ENCODE data around the gene ZNF880. TPM values are rescaled to one million over a fixed set of nuclear protein-coding genes. Genes with fewer than 3 reads are reported as not detected.
A peak's percentile ranks its signal among the peaks of the same experiment; 100 is the strongest.
"Not testable (repeated sequence)": the region's sequence is repeated elsewhere in the genome, so short reads cannot be mapped to it uniquely, and the experiment has no call there.

ZNF880 gene
- 11.4 and 20.9 TPM in 2 replicates for total RNA-seq

- DNase-seq: peak; percentile 94
Observed at GRCh38 chr19:52369559-52370340, at the start of gene ZNF880. Gene ZNF880, plus strand, starts transcription at chr19:52369923. Its CDS starts 43 bp downstream, at chr19:52369966.

- DNase-seq: no peak
Observed at GRCh38 chr19:52322429-52322828, 47.3 kb upstream of the ZNF880 start.

GRCh38 chr19:52331757-52332156, 38.0 kb upstream of the ZNF880 start:
- no peak for DNase-seq

- DNase-seq: no peak
Observed at GRCh38 chr19:52335768-52336116, 34.0 kb upstream of the ZNF880 start.

GRCh38 chr19:52336117-52336790, 33.5 kb upstream of the ZNF880 start, which contains the start of gene ZNF610:
Gene ZNF610, plus strand, starts transcription at chr19:52336243. Its CDS starts 12,930 bp downstream, at chr19:52349173.
- DNase-seq: peak; percentile 91

GRCh38 chr19:52336791-52337381, 32.8 kb upstream of the ZNF880 start:
- peak; percentile 9 for DNase-seq

- not testable (repeated sequence) for DNase-seq
Observed at GRCh38 chr19:52339022-52339421, 30.7 kb upstream of the ZNF880 start.

- DNase-seq: peak; percentile 75
Observed at GRCh38 chr19:52343548-52343947, 26.2 kb upstream of the ZNF880 start.

GRCh38 chr19:52345162-52345561, 24.6 kb upstream of the ZNF880 start:
- DNase-seq: no peak

GRCh38 chr19:52351512-52351911, 18.2 kb upstream of the ZNF880 start:
- DNase-seq: no peak

- DNase-seq: no peak
Observed at GRCh38 chr19:52366414-52366824, 3.3 kb upstream of the ZNF880 start.

GRCh38 chr19:52370341-52370710, 603 bp downstream of the ZNF880 start:
- no peak for DNase-seq

- no peak for DNase-seq
Observed at GRCh38 chr19:52391135-52391534, 21.4 kb downstream of the ZNF880 start.

- DNase-seq: peak; percentile 96
Observed at GRCh38 chr19:52397310-52398080, 27.8 kb downstream of the ZNF880 start, which contains the start of gene ZNF528. Gene ZNF528, plus strand, starts transcription at chr19:52397849. Its CDS starts 4,165 bp downstream, at chr19:52402014.

GRCh38 chr19:52398081-52398441, 28.3 kb downstream of the ZNF880 start:
- peak; percentile 38 for DNase-seq

- no peak for DNase-seq
Observed at GRCh38 chr19:52410276-52410675, 40.6 kb downstream of the ZNF880 start.

GRCh38 chr19:52415711-52416110, 46.0 kb downstream of the ZNF880 start:
- no peak for DNase-seq

GRCh38 chr19:52428937-52429336, 59.2 kb downstream of the ZNF880 start, which contains the start of gene ZNF534:
Gene ZNF534, plus strand, starts transcription at chr19:52429148. Its CDS starts 2,327 bp downstream, at chr19:52431475.
- DNase-seq: no peak
